Measurements from ENCODE around the gene GBP3.
"Not testable (repeated sequence)": the region's sequence is repeated elsewhere in the genome, so short reads cannot be mapped to it uniquely, and the experiment has no call there.

GBP3 gene

DNA sequence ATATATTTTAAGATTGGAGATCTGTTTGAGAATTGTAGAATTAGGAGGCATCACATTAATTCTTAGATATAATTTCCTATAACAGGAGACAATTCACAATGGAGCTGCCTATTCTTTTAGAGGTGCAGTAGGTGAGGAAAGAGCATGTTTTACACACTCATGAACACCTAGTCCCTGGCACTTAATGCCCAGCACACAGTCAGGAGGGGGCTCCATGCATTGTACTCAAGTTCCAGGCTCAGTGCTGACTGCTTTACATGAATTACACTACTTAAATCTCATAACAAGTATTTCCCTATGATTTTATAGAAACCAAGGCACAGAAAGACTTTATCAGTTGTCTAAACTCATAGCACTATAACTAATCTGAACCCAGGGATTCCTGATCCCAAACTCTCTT, 360 bp upstream of the GBP3 start:
- Histone ChIP-seq H3K4me3 (replicated peaks; ENCODE audit: low read depth, low read length) (peak overlapping the region; percentile 3), H3K27me3 (replicated peaks; ENCODE audit: control insufficient read depth, insufficient read depth, low read length) (no peaks in the 10 kb centered on the region), H3K36me3 (ENCODE audit: control insufficient read depth, insufficient read depth, low read length) (no peaks in the 10 kb centered on the region)
- TF ChIP-seq, protein P1, sequence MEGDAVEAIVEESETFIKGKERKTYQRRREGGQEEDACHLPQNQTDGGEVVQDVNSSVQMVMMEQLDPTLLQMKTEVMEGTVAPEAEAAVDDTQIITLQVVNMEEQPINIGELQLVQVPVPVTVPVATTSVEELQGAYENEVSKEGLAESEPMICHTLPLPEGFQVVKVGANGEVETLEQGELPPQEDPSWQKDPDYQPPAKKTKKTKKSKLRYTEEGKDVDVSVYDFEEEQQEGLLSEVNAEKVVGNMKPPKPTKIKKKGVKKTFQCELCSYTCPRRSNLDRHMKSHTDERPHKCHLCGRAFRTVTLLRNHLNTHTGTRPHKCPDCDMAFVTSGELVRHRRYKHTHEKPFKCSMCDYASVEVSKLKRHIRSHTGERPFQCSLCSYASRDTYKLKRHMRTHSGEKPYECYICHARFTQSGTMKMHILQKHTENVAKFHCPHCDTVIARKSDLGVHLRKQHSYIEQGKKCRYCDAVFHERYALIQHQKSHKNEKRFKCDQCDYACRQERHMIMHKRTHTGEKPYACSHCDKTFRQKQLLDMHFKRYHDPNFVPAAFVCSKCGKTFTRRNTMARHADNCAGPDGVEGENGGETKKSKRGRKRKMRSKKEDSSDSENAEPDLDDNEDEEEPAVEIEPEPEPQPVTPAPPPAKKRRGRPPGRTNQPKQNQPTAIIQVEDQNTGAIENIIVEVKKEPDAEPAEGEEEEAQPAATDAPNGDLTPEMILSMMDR (IDR thresholded peaks at IDR 0.05; ENCODE audit: insufficient read depth, low read length, poor library complexity, severe bottlenecking), result no peak
- DNase-seq (ENCODE audit: extremely low read depth, insufficient read length), result no peak

DNA sequence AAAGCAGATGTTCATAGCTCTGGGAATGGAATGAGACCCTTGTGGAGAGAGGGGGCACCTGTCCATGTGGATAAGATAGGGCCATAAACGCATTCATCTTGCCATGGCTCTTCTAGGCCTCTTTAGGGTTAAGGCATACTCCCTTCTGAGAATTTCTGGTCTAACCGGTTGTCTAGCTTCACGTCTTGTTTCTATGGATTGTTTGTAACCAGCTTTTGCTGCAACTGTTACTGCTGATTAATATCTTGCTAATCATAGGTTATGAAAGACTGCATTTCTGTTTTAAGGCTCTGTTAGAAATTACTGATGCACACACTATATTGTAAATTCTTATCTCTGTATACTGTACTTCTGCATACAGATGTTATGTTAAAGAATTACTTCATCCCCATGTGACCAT, 4.3 kb downstream of the GBP3 start:
- not testable (repeated sequence) for H3K36me3 ChIP-seq (ENCODE audit: control insufficient read depth, insufficient read depth, low read length); H3K27me3 ChIP-seq (replicated peaks; ENCODE audit: control insufficient read depth, insufficient read depth, low read length); H3K4me3 ChIP-seq (replicated peaks; ENCODE audit: low read depth, low read length); DNase-seq (ENCODE audit: extremely low read depth, insufficient read length)

DNA sequence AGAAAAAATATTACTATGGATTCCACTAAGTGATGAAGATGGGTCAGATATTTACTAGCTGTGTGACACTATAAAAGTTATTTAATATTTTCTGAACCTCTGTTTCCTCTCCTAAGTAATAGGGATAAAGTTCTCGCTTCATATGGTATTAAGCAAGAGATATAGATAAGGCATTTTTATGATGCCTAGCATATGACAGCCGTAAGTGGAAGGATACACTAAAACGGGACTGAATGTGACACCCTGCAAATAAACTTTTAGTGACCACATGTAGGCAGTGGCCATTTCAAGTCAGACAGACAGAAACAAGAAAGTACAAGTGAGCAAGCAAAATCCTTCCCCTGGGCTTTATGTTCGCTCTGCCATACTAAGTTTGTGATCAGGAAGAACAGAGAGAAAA, 14.2 kb downstream of the GBP3 start:
- no peak for DNase-seq (ENCODE audit: extremely low read depth, insufficient read length)
- Histone ChIP-seq H3K36me3 (ENCODE audit: control insufficient read depth, insufficient read depth, low read length) (no peaks in the 10 kb centered on the region; the same call in none of the 2 replicates), H3K4me3 (replicated peaks; ENCODE audit: low read depth, low read length) (no peak overlapping the region), H3K27me3 (replicated peaks; ENCODE audit: control insufficient read depth, insufficient read depth, low read length) (no peaks in the 10 kb centered on the region)
- TF ChIP-seq, protein P1 (IDR thresholded peaks at IDR 0.05; ENCODE audit: insufficient read depth, low read length, poor library complexity, severe bottlenecking), result no peak

- Histone ChIP-seq H3K36me3 (ENCODE audit: control insufficient read depth, insufficient read depth, low read length) (no peaks in the 10 kb centered on the region; the same call in none of the 2 replicates), H3K27me3 (replicated peaks; ENCODE audit: control insufficient read depth, insufficient read depth, low read length) (no peaks in the 10 kb centered on the region)
- DNase-seq (ENCODE audit: extremely low read depth, insufficient read length), result no peak
Observed at GRCh38 chr1:89005286-89006151, 17.1 kb downstream of the GBP3 start.

GRCh38 chr1:89002176-89002575, 20.5 kb downstream of the GBP3 start:
- H3K4me3 ChIP-seq (replicated peaks; ENCODE audit: low read depth, low read length); H3K36me3 ChIP-seq (ENCODE audit: control insufficient read depth, insufficient read depth, low read length); H3K27me3 ChIP-seq (replicated peaks; ENCODE audit: control insufficient read depth, insufficient read depth, low read length); DNase-seq (ENCODE audit: extremely low read depth, insufficient read length): not testable (repeated sequence)

More at GRCh38 chr1:89005286-89006151, 17.1 kb downstream of the GBP3 start:
- no peak overlapping the region for H3K4me3 ChIP-seq (replicated peaks; ENCODE audit: low read depth, low read length)
- TF ChIP-seq, protein P1 (IDR thresholded peaks at IDR 0.05; ENCODE audit: insufficient read depth, low read length, poor library complexity, severe bottlenecking), result no peak

DNA sequence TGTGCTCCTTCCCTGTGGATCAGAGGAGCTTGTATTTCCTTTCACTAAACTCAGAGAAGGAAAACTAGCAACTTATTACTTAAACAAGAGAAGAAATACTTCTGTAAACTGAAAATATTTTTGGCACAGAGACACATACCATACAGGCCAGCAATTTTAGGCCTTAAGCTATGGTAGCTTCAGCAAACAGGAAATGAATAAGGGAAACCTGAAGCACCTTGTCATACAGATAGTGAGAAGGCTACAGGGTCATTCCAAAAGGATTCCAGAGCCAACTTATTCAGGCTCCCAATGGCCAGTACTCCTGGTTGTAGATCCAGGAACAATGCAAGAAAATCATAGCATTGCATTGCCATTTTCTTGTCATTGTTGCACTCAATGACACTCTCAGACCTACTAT, 21.2 kb downstream of the GBP3 start:
- DNase-seq (ENCODE audit: extremely low read depth, insufficient read length), result no peak
- no peak overlapping the region for H3K4me3 ChIP-seq (replicated peaks; ENCODE audit: low read depth, low read length)
- TF ChIP-seq, protein P1 (IDR thresholded peaks at IDR 0.05; ENCODE audit: insufficient read depth, low read length, poor library complexity, severe bottlenecking), result no peak
- H3K27me3 ChIP-seq (replicated peaks; ENCODE audit: control insufficient read depth, insufficient read depth, low read length), result no peaks in the 10 kb centered on the region
- H3K36me3 ChIP-seq (ENCODE audit: control insufficient read depth, insufficient read depth, low read length), result no peaks in the 10 kb centered on the region; the same call in 1 of the 2 replicates

Data from GM06990 (cell line).